Stimulated activated CD4-positive, alpha-beta T cell treated with anti-CD3 and anti-CD28 coated beads, Interleukin-1b, Interleukin-23, amount 100 ng/mL, for 24 hours (primary cell): ENCODE results near the gene PARN.
A peak's percentile ranks its signal among the peaks of the same experiment; 100 is the strongest.
"Not testable (repeated sequence)": the region's sequence is repeated elsewhere in the genome, so short reads cannot be mapped to it uniquely, and the experiment has no call there.

Experiments
- DNase-seq, 4 experiments: peaks; one replicate each; pipeline ENCODE4 v3.0.0-alpha.2; 2020; ENCODE audit warnings: low read depth in 4 of 4, low spot score in 1 of 4

The PARN gene

DNA sequence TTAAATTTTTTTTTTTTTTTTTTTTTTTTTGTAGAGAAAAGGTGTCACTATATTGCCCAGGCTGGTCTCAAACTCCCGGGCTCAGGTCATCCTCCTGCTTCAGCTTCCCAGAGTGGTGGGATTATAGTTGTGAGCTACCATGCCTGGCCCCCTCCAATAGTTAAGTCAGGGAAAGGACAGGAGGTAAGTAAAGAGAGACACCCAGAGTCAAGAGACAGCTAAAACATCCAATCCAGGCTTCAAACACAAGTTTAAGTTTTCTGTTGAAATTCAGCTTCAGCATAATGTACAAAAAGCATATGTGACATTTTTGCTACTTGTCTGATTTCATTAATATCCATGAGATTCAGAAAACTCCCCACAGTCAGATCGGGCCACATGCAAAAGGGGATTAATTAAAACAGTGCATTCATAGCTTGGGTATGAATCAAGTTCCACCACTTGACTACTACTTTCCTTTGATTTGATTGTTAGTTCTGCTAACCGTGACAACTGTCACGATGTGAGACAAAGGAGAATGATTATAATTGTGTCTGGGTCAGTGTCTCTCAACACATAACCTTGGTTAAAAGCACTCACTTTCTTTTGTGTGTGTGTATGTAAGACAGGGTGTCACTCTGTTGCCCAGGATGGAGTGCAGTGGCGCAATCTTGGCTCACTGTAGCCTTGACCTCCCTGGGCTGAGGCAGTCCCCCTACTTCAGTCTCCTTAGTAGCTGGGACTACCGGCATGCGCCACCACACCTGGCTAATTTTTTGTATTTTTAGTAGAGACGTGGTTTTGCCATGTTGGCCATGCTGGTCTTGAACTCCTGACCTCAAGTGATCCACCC lies 184.9 kb downstream of the PARN start:
- DNase-seq = no peak

DNA sequence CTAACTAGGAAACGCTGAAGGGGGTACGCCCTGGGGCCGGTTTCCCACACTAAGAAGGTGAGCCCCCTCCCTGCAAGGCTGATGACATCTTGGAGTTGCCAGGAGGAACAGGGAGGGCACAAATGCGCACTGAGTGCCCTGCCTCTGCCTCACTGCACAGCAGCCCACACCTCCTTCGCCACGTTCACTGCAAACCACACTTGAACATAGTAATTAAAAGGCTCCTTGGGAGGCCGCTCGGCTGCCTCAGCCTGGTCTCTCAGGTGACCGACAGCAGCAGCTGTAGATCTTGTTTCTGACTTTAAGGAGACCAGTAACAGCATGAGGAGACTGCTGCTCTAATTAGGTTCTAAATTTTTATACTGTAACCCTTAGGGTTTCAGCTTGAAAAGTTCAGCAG lies 188.5 kb downstream of the PARN start:
- not testable (repeated sequence) for DNase-seq

DNA sequence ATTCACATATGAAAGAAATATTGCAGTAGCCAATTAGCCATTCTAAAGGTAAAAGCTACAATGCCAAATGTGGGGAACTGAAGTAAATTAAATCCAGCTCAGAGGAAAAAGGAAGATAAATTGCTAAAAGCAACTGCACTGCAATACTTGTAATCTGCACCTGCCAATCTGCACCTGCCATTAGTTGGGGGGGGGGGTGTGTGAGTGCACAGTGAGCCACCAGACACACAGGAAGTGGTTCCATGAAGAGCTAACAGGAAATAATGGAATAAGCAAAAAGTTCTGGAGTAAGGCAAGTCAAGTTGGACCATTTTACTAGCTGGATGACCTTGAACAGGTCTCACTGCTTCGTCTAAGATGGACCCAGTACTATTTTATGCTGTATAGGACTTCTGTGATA lies 191.8 kb downstream of the PARN start:
- DNase-seq = no peak

DNA sequence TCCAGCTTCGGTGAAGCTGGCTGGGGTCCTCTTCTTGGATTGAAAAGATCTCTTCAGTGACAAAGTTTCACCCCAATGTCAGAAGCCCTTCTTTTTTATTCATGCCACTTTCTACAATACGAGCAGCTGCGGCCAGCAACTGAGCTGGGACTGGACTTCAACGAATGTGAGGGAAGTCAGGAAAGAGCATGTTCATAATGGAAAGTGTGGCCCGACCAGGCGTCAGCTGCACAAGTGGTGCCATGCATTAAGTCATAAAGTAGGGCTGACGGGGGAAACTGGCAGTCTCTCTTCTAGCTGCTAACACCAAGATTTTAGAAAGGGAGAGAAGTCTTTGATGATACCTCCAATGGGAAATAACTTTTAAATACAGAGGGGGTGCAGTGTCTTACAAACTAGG lies 192.6 kb downstream of the PARN start:
- no peak for DNase-seq

DNA sequence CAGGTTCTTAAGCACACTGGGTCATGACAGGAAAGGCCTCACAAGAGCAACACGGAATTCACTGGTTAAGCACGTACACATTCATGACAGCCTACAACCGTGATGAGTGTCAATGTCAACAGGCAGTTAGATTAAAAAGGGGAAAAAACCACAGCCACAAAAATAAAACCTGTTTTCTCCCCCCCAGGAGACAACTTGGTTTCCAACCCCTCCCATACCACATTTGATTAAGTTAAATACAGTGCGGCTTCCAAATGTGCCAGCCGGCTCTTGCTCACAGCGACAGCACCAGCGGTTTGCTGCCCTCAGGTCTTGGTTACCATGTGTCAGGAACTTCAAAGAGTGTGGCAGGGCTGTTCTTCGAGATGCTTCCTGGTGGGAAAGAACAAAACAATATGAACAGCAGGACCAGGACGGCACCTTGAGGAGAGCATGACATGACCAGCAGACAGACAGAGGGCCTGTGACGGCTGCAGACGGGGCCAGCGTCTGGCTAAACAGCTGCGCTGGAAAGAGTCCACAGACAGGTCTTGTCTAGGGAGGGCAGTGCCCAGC lies 193.6 kb downstream of the PARN start:
- no peak for DNase-seq

DNA sequence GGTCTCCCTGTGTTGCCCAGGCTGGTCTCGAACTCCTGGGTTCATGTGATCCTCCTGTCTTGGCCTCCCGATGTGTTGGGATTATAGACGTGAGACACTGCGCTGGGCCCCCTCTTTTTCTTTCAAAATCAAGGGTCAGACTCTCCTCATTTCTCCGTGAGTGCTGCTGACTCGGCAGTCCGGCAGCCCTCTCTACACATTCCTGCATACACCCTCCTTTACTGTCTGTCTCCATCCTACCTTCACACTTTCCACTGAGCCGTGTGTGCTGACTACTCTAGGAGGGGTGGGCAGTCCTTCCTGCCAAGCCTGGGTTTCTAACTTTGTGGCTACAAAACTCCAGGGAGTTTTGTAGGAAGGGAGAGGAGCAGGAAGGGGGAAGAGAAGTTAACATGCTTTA lies 195.2 kb downstream of the PARN start:
- no peak for DNase-seq

DNA sequence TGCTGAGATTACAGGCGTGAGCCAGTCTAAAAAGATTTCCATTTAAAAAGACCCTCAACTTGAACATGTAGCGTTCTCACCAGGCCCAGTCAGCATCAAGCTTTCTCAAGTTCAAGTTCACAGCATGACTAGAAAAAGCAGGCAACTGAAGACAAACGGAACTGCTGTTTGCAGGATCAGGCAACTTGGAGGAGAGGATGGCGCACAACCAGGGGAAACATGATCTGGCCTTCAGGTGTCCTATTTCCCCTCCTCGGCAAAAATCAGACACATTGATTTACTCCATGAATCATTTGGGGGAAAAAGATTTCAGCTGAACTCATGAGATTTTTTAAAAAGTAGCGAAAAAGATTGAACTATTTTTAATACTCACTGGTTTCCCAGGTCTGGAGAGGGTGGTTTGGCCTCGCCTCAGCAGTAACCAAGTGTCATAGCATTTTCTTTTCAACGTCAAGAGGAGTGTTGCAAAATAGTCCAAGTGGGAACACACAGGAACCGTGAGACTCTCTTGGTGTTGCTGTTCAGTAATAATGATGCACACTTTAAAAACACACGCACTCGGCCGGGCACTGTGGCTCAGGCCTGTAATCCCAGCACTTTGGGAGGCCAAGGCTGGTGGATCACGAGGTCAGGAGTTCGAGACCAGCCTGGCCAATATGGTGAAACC lies 201.0 kb downstream of the PARN start:
- not testable (repeated sequence) for DNase-seq

DNA sequence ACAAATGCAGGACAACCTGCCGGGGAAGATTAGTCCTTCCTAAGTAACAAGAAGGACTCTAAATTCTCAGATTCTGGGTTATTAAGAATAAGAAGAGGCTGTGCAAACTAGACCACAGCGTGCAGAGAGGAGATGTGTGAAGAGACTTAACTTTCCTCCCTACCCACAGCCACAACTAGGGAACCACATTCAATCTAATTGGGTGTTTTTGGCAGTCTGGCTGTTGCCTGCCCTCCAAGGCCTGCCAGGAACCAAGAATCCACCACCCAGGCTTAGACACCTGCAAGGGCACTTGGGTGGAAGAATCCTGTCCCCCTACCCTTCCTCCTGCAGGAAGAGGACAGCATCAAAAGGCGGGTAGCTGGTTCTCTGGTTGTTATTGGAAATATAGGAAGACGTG lies 202.0 kb downstream of the PARN start:
- no peak for DNase-seq

DNA sequence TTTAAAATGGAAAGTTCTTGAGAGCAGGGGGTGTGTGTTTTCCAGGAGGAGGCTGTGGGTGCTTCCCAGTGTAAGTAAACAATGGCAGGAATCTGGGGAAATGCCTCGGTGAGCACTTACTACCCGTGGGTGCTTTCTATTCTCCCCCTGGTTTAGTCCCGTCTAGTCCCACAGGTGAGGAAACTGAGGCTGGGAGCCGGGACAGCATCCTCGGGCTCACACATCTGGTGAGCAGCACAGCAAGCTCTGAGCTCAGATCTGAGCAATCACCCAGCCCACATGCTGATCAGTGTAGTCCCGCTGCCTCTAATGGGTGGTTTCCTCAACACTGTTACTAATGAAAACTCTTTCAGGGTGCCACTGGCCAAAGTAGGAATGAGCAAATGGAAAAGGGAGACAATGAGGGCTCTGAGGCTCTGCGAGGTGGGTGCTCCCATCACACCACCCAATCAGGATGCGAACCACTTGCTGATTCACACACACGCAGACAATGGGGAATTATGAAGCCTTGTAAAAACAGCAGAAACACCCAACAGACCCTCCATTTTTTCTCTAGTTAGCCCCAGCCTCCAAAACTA lies 202.6 kb downstream of the PARN start:
- no peak for DNase-seq

DNA sequence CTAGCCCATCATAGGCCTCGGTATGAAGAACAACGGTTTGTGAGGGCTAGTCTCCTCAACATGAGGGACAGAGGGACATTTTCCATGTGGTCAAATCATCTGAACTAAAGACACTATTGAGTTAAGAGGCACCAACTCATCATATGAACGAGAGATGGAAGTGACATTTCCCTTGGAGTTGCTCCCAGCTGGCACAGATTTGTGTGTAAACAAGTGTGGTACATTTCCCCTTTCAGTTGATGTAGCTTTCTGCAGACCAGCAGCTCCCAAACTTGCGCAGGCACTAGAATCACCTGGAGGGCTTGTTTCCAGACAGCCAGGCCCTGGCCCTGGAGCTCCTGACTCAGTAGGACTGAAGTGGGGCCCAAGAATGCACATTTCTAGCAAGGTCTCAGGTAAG lies 205.5 kb downstream of the PARN start:
- DNase-seq = no peak

DNA sequence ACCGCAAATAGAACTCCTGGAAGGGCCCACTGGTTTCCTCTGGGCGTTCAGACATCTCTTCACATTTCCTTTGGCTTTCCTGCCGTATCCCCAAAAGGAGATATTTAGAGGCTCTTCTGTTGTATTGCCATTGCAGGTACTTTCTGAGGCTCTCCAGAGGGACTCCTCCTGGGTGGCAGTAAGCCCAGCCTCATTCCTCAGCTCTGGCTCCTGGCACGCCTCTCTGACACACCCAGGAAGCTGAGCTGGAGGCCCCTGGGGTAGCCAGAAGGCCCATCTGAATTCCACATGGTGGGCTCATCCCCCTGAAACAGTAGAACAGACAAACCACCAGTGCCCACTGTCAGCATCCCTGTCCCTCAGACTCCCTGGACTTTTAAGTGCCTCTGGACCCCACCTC lies 206.7 kb downstream of the PARN start:
- no peak for DNase-seq

DNA sequence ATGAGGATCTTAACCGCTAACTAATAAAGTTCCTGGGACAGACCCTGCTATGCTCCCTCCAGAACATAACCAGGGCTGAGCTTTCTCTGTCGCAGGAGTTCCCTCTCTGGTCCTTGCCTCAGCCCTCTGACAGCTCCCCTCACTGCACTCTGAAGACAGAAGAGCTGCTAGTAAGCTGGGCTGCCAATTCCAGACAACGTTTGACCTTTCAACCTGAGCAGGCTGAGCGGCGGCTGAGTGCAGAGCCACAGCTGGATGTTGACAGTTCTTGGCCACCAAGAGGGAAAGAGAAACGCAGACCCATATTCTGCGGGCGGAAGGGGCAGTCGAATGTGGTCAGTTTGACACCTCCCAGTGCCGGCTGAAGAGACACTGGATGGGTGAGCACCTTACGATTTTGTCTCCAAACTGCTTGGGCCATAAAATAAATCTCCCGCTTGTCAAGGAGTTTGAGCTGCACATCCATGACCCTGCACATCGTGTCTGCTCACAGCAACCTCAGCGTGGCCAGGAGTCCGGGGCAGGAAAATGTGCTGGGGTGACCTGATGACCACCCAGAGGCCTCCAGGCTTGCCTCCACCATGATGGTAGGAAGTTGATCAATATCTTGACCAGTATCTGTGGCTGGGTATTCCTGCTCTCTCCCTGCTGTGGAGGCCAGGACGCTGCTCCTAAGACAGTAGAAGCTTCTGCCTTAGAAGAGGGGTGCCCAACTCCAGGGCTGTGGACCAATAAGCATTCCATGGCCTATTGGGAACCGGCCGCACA lies 209.2 kb downstream of the PARN start:
- DNase-seq = no peak

DNA sequence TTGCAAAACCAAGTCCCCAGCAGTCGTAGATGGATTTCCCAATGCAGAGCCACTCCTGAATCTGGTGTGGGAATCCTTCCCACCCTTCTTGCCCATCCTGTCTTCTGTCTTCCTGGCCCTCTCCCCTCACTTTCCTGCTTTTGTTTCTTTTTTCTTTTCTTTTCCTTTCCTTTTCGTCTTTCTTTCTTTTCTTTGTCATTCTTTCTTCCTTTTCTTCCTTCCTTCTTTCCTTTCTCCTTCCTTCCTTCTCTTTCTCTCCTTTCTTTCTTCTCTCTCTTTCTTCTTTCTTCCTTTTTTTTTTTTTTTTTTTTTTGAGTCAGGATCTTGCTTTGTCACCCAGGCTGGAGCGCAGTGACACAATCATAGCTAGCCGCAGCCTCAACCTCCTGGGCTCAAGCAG lies 209.8 kb downstream of the PARN start:
- DNase-seq = not testable (repeated sequence)

DNA sequence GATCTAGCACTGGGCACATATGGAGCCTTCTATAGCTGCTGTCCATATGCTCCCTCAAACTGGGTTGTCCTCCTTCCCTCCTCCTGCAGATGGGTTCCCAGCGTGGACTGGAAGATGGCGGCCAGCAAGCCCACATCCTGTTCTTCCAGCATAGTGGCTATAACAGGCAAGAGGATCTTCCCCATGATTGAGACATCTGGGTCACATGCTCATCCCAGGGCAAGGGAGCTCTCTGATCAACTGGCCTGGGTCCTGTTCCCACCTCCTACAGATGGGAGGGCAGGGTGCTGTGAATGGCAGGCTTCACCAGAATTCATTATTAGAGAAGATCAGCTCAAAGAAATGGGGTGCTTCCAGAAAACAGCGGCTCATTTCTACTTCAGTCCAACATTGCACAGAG lies 210.2 kb downstream of the PARN start:
- DNase-seq = no peak

DNA sequence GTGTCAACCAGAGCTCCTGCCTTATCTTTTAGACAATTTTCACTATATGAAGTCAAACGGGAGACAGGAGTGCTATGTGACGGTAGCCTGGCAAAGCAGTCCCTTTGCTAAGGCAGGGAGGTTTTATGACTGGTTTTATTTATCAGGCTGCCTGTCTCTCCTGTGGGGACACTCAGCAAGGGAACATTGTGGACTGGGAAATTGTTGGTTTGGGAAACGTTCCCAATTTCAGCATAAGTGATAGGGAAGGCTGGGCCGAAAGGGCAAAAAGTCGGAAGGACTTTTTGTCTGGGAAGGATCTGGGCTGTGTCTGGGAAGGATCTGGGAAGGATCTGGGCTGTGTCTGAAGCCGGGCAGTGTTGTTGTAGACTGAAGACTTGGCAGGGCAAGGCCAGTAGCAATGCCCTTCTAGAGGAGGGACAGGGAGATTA lies 211.2 kb downstream of the PARN start:
- DNase-seq = no peak

DNA sequence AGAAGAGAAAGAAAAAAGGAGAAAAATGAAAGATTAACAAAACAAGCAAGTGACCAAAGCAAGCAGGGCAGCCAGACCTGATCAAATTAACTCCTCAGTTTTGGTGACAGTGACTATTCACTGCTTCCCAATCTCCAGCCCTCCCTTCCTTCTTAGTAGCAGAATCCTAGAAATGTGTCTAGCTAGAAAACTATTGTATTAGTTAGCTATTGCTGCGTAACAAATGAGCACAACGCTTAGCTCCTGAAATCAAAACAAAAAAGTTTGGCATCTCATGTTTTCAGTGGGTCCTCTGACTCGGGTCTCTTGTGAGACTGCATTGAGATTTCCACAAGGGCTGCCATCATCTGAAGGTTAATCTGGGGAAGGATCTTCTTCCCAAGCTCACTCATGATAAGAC lies 213.9 kb downstream of the PARN start:
- DNase-seq = no peak

DNA sequence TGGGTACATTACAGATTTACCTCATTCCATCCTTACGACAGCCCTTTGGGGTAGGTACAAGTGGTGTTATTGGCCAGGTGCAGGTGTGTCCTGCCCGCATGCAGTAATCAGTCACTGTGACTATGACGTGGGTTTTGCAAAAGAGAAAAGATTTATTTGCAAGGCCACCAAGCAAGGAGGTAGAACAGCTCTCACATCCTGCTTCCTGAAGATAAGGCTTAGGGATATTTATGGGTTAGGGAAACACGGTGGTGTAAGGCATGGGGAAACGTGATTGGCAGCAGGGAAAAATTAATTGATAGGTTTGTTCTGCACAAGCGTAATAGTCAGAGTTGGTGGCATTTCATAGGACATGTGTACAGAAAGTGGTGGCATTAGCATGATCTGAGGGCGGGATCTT lies 214.8 kb downstream of the PARN start:
- DNase-seq = no peak

DNA sequence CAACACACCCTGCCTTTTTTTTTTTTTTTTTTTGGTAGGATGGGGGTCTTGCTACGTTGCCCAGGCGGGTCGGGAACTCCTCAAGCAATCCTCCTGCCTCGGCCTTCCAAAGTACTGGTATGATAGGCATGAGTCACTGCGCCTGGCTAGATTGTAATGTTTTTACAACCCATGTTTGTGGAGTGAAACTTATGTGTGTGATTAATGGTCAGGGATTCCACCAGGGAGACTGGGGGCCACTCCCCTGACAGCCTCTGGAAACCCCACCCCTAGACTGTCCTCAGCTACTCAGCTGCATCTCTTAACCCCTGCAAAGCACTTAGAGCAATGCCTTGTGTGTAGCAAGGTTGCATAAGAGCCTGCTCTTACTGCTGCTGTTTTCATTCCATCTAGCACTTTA lies 220.5 kb downstream of the PARN start:
- no peak for DNase-seq

DNA sequence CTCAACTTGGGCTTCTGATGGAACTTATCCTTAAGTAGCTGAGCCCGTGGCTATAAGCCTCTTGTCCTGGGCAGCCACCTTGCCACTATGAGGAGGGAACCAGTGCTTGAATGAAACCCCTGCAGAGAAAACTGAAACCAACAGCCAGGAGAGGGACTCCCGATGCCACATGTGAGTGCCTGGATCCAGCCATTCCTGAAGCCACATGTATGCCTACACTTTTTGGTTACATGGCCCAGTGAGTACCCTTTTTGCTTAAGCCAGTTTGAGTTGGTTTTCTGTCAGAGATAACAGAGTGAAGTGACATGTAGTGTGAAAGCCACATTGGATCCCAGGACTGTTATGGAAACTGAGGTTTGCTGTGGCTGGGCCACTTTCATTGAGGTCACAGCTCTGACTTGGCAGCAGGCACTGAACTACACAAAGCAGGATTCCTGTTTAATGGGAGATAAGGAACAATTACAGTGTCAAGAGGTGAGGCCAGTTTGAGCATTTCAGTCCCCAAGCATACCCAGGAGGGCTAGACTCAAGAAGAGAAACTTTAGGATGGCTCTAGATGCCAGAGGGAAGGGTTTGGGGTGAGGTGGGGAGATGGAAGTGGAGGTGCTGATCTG lies 222.2 kb downstream of the PARN start:
- no peak for DNase-seq

DNA sequence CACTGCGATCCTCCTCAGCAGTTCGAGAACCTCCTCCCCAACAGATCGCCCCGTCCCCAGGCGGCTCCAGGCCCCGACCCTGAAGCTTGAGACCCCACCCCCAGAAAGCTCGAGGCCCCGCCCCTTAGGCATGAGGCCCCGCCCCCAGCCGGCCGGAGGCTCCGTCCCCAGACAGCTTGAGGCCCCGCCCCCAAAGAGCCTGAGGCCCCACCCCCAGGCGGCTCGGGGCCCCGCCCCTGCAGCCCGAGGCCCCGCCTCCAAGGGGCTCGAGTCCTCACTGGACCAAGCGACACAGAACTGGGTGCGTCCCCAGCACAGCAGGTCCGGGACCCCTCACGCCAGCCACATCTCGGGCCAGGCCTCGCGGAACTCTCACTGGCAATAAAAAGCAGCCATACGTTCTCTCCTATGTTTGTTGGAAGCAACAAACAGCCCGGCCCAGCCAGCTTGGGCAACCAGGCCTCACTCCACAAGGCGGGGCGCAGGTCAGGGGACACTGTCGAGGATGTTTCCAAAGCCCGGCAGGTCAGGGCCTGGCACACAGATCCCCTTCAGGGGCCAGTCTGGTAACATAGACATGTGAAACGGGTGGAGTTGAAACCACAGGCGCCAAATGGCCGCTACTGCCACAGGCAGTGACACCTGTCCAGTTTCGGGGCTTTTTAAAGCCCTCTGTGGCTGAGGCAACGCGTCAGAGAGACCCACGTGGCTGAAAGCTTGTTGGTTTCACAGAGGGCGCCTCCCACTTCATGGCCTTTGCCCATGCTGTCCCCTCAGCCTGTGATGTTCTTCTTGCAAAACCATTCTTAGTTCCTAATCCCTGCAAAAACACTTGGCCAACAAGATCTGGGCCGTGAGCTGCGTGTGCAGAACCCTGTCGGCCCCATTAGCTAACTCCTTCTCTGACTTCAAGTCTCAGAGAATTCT lies 224.2 kb downstream of the PARN start:
- peak in 3 of 4 experiments; percentile 2 to 5 (median 3) for DNase-seq
